A673 (cell line): ENCODE data around the gene ALG8.

ENCODE experiments used
- CTCF ChIP-seq: fragments of 300-800, 200-600 bp; sonication (generic); conservative IDR thresholded peaks from 2 replicates; pipeline ENCODE4 v1.5.1; 2017; ENCODE audit warnings: low read depth, mild to moderate bottlenecking, antibody characterized with exemption, low read length, moderate library complexity, mixed read lengths
- EZH2 ChIP-seq: fragments of 200-600 bp; sonication (generic); IDR thresholded peaks from 2 replicates; pipeline ENCODE4 v1.6.1; 2017; ENCODE audit warnings: borderline replicate concordance, low read depth, mild to moderate bottlenecking, mixed read lengths, antibody characterized with exemption, low read length; ENCODE audit not compliant: poor library complexity, severe bottlenecking

- TF ChIP-seq CTCF (no peak), EZH2 (no peak)
Measured at GRCh38 chr11:78069465-78069864, 70.0 kb downstream of the ALG8 start.
